ENCODE data around the gene SPTSSA.

SPTSSA gene

DNA sequence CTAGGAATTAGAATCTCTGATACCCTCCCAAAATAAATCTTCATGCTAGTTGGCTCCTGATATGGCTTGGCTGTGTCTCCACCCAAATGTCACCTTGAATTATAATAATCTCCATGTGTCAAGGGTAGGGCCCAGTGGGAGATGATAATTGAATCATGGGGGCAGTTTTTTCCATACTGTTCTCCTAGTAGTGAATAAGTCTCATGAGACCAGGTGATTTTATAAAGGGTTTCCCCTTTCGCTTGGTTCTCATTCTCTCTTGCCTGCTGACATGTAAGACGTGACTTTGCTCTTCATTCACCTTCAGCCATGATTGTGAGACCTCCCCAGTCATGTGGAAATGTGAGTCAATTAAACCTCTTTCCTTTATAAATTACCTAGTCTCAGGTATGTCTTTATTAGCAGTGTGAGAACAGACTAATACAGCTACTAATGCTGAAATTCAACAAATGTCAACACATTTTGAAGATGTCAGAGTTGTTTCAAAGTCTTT lies 12.2 kb upstream of the SPTSSA start:
- no peak for DNase-seq (ENCODE audit: low read depth)
- H3K4me3 ChIP-seq (ENCODE audit: low read depth, low read length) = no peak overlapping the region

DNA sequence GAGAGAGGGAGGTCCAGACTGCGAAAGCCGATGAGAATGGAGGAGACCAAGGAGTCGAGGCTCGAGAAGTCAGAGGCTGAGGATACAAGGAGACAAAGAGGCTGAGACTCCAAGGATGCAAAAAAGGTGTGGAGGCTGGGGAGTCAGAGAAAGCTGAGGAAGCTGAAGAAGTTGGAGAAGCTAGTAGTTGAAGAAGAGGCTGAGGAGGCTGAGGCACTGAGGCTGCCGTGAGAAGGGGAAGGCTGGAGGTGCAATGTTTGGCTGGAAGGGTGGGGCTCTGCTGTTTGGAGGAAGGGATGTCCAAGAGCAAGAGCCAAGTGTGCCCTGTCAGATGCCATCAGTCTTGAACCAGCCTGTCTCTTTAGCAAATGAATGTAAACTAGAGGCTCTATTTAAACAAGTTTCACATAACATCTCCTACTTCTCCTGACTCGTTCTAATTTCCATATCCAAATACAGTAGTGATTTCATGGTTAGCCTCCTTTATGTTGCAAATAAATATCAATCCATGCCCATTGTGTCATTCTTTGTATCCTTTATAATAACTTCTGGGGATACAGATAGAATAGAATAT lies 10.8 kb upstream of the SPTSSA start:
- DNase-seq (ENCODE audit: low read depth) = no peak
- no peak overlapping the region for H3K4me3 ChIP-seq (ENCODE audit: low read depth, low read length)

DNA sequence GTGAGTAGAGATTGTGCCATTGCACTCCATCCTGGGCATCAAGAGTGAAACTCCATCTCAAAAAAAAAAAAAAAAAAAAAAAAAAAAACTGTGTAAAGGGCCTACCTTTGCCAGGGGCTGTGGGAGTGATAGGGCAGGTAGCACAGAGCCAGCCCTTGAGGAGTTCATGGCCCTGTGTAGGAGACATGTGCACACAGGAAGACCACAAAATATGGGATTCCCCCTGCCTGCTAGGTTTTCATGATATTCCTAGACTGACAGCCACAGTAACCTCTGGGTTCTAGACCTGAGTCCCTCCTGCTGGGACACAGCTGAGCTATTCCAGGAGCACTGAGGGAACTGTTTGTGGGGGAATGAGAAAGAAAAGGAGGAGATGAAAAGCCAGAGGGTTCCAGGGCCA lies 8.3 kb upstream of the SPTSSA start:
- DNase-seq (ENCODE audit: low read depth) = no peak
- no peak overlapping the region for H3K4me3 ChIP-seq (ENCODE audit: low read depth, low read length)

DNA sequence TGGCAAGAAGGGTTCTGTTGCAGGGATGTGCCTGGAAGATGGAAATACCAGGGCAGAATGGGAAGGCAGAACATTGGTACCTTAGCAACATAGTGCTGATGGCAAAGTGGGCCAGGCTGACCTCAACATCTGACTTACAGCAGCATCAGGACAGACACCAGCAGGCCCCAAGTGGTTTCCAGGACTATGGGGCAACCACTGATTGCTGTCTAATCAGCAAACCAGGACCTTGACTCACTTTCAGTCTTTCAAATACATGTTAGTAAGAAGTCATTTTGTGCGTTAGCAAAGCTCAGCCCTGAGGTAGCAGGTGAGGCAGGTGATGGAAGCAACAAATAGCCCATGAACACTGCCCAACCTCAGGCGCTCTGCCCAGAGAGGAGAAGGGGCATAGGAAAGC lies 4.7 kb upstream of the SPTSSA start:
- no peak overlapping the region for H3K4me3 ChIP-seq (ENCODE audit: low read depth, low read length)
- no peak for DNase-seq (ENCODE audit: low read depth)

DNA sequence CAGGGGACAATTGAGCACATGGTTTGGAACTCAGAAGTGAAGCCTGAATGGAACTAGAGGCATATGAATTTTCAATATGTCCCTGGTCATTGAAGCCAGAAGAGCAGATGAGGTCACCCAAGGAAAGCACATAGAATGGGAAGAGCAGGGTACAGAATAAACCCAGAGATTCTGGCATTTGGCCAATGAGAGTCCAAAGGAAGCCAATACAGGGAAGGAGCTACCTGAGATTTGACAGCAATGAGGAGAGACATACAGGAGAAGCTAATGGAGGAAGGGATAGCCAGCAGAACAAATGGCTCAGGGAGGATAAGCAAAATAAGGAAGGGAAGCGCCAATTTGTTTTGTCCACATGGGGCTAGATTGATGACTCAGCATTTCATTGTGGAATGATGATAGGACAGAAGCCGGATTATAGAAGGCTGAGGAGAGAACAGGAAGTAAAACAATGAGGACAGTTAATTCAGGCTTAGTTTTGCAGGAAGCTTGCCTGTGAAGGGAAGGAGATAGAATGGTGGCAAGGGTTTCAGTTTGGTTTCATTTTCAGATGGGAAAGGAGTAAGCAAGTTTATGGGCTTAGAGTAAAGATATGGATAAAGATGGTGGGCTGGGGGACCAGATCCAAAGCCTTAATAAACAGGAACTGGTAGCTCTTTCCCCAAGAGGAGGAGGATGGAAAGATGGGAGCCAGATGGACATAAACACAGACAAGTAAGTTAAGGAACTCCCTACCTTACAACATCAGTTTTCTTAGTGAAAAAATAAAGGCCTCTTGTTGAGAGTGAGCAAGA lies 3.2 kb upstream of the SPTSSA start:
- peak; percentile 23 for DNase-seq (ENCODE audit: low read depth)
- no peak overlapping the region for H3K4me3 ChIP-seq (ENCODE audit: low read depth, low read length)

DNA sequence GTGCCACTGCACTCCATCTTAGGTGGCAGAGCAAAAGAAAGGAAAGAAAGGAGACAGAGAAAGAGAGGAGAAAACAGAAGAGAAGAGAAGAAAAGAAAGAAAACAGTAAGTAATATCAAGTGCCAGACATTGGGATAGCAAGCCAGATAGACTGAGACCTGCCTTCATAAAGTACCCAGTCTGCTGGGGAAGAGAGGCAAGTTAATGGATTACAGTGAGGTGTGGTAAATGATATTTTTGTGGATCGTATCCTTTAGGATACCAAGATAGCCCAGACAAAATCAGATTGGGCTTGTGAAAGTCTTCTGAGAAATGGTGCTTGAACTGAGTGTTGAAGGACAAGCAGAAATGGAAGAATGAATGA lies 1.5 kb upstream of the SPTSSA start:
- no peak overlapping the region for H3K4me3 ChIP-seq (ENCODE audit: low read depth, low read length)
- no peak for DNase-seq (ENCODE audit: low read depth)

DNA sequence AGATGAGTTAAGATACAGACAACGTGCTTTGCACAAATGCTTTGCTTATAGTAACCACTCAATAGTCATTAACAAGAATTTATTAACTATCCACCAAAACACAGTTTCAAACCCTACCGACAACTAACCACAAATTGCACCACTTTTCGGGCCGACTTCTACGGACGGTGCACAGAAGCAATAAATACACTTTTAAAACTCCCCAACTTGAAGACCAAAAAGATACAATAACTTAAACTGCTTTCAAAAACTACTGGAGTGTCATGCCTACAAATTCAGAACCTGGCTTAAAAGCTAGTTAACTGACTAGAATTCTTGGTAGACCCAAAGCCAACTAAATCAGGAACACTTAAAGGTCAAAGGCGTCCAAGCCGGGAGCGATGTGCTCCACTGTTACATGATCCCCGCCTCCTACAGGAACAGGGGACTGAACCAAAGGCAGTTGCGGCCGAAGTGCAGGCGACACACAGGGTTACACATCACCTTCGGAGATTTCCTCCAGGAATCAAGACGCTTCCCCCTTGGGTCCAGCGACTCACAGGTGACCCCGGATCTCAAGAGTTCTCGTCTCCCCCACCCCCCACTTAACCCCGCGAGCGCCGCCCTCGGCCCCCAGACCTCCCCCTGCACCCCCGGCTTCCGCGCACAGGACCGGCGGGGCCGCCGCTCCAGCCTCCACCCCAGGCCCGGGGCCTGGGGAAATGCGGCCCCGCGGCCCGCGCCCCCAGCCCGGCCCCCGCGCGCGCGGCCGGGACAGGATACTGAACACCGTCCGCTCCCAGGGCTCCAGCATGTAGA lies 507 bp downstream of the SPTSSA start:
- peak overlapping the region; percentile 83 for H3K4me3 ChIP-seq (ENCODE audit: low read depth, low read length)
- no peak for DNase-seq (ENCODE audit: low read depth)

DNA sequence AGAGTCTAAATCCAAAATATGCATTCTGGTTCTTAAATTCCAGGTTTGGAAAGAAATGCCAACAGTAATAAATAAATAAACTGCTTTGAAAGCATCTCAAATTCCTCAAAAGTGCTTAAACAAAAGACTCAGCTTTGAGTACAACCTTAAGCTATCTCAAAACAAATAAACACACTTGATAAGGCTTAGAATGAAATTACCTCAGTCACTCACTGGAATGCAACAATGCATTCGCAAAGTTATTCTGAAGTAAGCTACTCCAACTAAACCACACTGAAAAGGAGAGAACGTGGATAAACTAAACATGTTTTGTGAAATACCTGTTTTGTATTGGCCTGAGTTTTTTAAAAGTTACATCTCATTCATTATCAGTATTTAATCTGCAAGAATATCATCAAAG lies 1.2 kb downstream of the SPTSSA start:
- peak overlapping the region; percentile 83 for H3K4me3 ChIP-seq (ENCODE audit: low read depth, low read length)
- DNase-seq (ENCODE audit: low read depth) = no peak

DNA sequence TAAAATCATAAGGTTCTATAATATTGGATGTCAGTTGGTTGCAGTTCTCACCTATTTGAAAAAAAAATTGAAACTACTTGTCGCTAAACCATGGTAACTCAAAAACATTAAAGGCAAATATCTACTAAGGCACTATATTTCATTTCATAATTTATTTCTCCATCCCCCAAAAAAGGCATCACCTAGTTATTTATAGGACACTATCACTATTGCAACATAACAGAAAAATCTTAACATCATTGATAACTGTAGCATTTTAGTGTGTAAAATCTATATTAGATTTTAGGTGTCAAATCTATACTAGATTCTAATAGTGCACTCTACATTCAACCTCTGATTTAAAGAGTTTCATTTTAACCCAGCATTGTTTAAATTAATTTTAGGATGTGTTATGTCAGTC lies 1.7 kb downstream of the SPTSSA start:
- peak overlapping the region; percentile 83 for H3K4me3 ChIP-seq (ENCODE audit: low read depth, low read length)
- DNase-seq (ENCODE audit: low read depth) = no peak

DNA sequence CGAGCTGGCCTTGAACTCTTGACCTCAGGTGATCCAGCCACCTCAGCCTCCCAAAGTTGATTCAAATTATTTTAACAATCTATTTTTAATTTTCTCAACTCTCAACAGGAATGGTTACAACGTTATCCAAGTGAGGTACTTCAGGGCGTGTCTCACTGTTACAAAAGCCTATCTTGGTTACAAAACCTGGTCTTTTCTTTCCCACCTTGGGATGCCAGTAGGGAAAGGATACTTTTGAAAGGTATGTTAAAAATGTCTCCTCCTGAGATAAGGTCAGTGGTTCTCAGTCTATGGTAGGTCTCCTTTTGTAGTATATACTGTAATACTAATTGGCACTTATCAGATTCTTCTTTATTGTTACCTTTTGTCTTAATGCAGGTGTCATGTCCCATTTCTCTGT lies 4.9 kb downstream of the SPTSSA start:
- no peak overlapping the region for H3K4me3 ChIP-seq (ENCODE audit: low read depth, low read length)
- DNase-seq (ENCODE audit: low read depth) = no peak

DNA sequence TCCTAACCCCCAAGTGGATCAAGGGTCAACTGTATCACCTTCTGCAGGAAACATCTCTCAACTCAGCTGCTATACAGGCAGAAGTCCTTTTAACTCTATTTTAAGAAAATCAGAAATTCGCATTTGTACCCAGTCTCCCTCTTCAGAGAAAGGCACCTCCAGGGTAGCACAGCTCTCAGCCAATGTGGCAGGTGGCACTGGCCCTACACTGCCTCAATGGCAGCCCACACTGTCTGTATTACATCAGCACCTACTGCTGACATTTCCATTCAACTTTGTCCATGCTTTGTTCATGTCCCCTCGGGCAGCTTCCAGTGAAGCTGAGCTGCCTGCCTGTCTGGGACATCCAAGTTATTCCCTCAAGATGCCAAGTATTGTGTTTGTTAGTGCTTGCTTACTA lies 8.8 kb downstream of the SPTSSA start:
- DNase-seq (ENCODE audit: low read depth) = no peak
- no peak overlapping the region for H3K4me3 ChIP-seq (ENCODE audit: low read depth, low read length)

DNA sequence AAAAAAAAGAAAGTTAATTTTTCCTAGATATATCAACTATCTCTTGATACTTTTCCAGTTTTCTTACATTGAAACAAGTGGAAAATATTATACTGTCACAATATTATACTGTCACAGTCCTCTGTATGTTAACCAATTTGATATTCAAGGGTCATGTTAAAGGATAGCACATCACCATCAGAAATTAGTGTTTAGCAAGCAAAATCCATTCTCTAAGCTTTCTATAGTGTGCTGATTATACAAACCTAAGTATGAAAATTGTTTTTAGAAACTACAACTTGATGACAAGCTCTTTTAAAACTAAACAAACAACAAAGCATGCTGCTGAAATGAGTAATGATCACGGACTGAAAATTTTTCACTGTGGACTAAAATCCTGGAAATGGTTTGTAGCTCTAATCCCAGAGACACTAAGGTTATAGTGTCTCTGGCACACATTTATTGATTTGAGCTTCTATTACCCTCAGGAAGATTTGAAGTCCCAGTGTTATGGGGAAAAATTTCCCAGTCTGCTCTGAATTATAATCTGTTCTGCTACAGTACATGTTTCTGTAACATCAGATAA lies 9.7 kb downstream of the SPTSSA start:
- no peak overlapping the region for H3K4me3 ChIP-seq (ENCODE audit: low read depth, low read length)
- no peak for DNase-seq (ENCODE audit: low read depth)

DNA sequence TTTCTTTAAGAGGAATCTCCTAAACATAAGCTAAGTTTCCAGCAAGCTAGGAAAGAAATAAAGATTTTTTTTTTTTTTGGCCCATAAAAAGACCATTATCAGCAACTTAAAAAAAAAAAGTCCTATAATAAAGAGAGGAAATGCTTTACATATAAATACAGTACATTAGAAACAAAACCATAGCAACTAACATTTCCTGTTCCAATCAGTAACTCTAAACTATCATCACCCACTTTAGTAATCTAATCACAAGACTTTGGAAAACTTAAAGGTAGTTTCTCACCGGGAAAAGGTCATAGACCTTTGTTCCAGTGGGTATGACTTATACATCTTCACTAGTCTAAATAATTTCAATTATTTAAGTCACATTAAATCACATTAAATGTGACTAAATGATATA lies 11.1 kb downstream of the SPTSSA start:
- no peak overlapping the region for H3K4me3 ChIP-seq (ENCODE audit: low read depth, low read length)
- no peak for DNase-seq (ENCODE audit: low read depth)

DNA sequence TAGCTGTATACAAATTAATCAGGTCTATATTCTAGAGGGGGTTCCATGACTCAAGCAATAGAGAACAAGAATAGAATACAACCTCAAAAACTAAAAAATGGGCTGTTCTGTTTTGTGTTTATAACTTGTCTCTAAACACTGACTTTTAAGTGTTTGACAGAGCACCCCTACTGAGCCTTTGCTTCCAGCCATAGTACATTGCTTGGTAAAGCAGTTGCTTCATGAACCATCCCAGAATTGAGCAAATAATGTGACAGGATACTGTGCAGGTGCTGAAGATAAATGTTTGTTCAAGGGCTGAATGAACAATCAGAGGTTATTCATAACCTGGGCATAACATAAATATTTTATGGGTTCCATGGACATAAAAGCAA lies 11.5 kb downstream of the SPTSSA start:
- no peak for DNase-seq (ENCODE audit: low read depth)

DNA sequence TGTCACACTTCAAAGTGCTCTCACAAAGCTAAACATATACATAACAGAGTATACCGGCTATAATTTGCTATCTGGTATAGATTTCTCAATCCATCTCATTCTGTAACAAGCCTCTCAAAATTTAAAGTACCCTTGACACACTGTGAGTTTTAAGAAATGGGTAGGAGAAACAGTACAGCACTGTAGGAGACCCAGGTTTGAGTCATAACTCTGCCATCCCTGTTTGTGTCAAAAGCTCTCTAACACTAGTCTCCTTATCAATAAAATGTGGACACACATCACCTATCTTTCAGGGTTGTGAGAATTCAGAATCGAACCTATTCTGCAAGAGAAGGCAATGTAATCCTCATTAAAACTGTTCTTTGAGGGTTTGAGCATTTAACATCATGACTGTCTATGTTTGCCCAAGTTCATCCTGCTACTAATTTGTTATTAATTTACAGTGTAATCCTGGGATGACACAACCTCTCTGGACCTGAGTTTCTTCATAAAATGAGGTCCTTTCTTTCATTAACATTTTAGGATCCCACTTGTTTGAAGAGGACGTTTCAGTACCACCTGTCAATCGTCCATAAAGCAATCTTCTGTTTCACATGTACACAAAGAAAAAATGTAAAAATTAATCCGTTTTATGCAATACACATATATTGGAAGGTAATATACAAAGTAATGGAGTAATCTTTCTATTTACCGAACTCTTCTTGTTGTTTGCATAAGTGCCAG lies 12.1 kb downstream of the SPTSSA start:
- DNase-seq (ENCODE audit: low read depth) = no peak
- H3K4me3 ChIP-seq (ENCODE audit: low read depth, low read length) = no peak overlapping the region

More for the DNA sequence above, 11.5 kb downstream of the SPTSSA start:
- H3K4me3 ChIP-seq (ENCODE audit: low read depth, low read length) = no peak overlapping the region

DNA sequence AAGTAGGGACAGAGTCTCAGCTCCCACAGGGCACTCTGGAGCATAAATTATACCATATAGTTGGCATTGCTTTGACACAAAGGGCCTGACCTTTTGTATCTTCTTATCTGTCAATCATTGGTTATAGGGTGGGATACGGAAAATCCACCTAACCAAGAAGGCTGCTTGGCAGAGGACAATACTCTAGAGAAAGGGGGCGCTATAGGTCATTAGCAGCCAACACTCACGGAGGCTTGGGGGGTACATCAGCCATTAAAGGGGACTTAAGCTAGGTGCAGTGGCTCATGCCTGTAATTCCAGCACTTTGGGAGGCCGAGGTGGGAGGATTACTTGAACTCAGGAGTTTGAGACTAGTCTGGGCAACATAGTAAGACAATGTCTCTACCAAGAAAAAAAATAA lies 22.9 kb downstream of the SPTSSA start:
- no peak overlapping the region for H3K4me3 ChIP-seq (ENCODE audit: low read depth, low read length)
- DNase-seq (ENCODE audit: low read depth) = no peak

DNA sequence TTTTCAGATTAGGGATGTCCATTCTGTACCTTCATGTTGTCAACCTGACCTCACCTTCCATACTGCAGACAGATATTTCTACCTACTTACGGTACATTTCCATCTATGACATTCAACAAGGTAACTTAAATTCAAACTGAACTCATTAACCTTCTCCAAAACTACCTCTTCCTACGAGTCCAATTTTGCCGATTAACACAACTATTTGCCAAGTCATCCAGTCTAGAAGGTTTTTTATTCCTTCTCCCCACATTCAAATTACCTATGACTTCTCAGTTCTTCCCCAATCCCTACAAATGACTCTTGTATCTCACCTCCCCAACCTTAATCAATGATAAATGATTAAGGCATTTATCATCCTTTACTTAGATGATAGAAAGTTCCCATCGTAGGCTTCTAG lies 23.6 kb downstream of the SPTSSA start:
- DNase-seq (ENCODE audit: low read depth) = no peak
- H3K4me3 ChIP-seq (ENCODE audit: low read depth, low read length) = no peak overlapping the region

DNA sequence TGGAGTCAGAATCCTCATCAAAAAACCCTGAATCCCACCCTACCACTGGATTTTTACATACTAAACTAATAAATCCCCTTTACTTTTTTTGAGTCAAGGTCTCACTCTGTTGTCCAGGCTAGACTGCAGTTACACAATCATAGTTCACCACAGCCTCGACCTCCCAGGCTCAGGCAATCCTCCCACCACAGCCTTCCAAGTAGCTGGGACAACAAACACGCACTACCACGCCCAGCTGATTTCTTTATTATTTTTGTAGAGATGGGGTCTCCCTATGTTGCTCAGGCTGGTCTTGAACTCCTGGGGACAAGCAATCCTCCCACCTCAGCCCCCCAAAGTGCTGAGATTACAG lies 24.3 kb downstream of the SPTSSA start:
- DNase-seq (ENCODE audit: low read depth) = no peak
- H3K4me3 ChIP-seq (ENCODE audit: low read depth, low read length) = no peak overlapping the region

DNA sequence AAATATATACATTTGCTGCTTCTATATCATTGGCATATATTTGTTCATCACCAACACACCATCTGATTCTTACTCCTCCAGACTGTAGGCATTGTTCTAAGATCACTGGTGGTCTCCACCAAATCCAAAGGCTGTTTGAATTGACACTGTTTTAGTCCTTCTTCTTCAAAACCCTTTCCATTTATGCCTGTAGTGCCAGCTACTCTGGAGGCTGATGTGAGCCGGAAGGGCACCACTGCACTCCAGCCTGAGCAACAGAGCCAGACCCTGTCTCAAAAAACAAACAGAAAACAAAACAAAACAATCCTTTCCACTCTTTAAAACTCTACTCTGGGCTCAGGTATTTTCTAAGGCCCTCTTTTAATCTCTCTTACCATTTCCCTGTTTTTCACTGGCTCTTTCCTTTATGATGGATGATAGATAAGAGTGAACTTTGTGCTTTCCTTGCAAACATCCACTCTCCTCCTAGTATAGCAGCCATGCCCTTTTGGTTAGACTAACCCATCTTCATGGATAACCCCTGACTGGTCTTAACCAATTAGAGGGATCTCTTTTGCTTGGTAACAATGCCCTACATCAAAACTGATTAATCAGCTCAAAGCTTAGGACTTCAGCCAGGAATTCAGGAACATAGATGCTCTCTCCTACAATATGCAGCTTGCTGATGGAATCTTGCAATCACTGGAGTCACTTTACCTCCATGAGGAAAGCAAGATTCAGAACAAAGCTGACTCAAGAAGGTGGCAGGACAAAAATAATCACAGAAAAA lies 24.9 kb downstream of the SPTSSA start:
- H3K4me3 ChIP-seq (ENCODE audit: low read depth, low read length) = no peak overlapping the region
- DNase-seq (ENCODE audit: low read depth) = peak; percentile 18

Measured in skeletal muscle cell (primary cell).